GM18870 (cell line): ENCODE data around the gene NPHP3.

Experiments
- ATAC-seq: cut with Tn5 transposase; IDR thresholded peaks from one replicate; pipeline ENCODE4 v1.9.1; 2021; ENCODE audit warnings: moderate library complexity; ENCODE audit not compliant: unreplicated experiment

The NPHP3 gene

DNA sequence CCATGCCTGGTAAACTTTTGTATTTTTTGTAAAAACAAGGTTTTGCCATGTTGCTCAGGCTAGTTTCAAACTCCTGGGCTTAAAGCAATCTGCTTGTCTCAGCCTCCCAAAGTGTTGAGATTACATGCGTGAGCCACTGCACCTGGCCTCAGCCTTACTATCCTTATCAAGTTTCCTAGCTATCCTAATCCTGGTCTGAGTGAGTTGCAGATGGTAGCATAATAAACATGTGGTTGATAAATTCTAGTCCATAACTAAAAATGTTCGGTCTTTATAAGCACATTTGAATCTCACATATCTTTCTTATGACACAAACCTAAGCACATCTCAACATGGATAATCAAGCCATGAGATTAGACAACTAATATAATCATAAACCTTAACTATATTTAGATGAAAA, 18.5 kb downstream of the NPHP3 start:
- ATAC-seq: no peak

GRCh38 chr3:132695422-132695821, 26.8 kb downstream of the NPHP3 start:
- no peak for ATAC-seq

DNA sequence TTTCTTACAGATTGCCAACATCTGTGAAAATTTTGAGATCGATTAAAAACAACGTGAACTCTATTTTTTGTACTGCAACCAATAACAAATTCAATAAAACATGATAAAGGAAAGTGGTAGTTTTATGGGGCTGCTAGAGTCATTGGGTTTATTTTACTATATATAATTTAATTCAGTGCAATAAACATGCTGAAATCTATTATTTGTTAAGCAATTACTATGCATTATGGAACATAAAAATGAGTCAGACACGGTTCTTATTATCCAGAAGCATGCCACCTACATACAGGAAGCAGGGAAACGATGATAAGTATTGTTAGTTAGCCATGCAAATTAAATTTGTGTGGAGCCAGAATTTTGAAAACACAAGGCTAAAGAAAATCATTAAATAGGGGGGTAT, 27.2 kb downstream of the NPHP3 start:
- no peak for ATAC-seq

GRCh38 chr3:132690040-132690439, 32.2 kb downstream of the NPHP3 start:
- no peak for ATAC-seq

DNA sequence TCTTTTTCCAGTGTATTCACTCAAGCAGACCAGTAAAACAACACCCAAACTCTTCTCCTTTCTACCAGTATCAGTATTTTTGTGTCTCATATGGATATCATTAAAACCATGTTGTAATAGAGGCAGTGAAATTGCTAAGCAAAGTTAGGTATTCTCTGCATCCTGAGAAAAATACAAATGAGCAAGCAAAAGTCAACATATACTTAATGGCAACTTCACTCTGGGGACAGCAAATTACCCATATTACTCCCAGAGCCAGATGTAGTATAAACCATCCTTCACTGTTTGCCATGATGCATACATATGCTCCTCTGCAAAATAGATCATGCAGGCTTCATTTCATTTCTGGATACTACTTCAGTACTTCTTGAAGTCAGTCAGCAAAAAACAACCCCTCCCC, 40.0 kb downstream of the NPHP3 start:
- ATAC-seq: no peak

DNA sequence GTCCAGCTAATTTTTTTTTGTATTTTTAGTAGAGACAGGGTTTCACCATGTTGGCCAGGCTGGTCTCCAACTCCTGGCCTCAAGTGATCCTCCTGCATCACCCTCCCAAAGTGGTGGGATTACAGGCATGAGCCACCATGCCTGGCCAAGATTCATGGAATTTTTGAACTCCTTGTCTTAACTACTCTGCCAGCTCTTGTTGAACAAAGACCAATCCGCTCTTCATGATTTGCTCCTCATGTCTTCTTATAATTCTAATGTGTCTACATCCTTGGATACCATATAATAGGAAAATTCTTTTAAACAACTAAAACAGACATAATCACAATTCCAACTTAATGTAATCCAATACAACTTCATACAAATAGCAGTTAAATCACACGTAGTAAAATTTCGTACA, 40.8 kb downstream of the NPHP3 start:
- ATAC-seq: no peak

- no peak for ATAC-seq
Measured at GRCh38 chr3:132679911-132680310, 42.3 kb downstream of the NPHP3 start.

- ATAC-seq: no peak
Measured at GRCh38 chr3:132675408-132675807, 46.8 kb downstream of the NPHP3 start.

- ATAC-seq: no peak
Measured at GRCh38 chr3:132669256-132669777, 52.9 kb downstream of the NPHP3 start.

DNA sequence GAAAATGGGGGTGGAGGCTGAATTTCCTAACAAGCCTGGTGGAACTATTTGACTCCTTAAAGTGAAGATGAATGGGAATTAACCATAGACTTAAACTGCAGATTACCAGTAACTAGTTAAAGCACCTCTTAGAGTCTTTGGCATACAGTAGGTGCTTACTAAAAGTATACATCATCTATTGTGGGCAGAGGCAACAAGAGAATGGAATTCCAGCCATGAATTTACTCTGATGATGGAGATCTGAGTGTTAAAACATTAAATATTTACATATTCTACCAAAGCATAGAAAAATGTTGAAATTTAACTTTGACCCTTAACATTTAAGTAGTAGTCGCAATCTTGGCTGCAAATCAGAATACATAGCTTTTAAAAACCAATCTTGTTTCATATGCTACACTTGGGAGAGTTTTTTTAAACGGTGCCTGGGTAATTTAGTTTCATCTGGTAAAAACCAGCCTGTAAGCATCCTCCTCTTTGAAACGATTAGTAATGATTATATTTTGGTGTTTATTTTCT, 56.9 kb downstream of the NPHP3 start:
- ATAC-seq: no peak

GRCh38 chr3:132662212-132662611, 60.0 kb downstream of the NPHP3 start:
- ATAC-seq: no peak

- ATAC-seq: no peak
Measured at GRCh38 chr3:132661101-132661500, 61.1 kb downstream of the NPHP3 start.

DNA sequence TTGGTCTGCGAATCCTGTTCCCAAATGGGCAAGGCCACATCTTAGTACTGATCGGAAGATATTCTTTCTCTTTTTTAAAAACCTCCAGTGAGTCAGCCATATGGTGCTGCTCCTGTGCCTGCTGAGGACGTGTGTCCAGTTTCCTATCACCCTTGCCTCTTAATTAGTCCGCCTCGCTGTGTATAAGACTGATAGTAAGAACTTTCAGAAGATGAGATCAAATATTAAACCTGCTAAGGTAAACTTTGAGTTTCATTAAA, 61.5 kb downstream of the NPHP3 start:
- ATAC-seq: peak; percentile 3

- peak; percentile 50 for ATAC-seq
Measured at GRCh38 chr3:132660052-132660810, 62.0 kb downstream of the NPHP3 start, which contains the start of gene UBA5. TSS of gene UBA5 (plus strand) at chr3:132660329. CDS start at chr3:132660538, 209 bp downstream.

GRCh38 chr3:132659365-132660051, 62.7 kb downstream of the NPHP3 start, which contains the start of gene ACAD11:
TSS of gene ACAD11 (minus strand) at chr3:132659809. CDS start at chr3:132659751, 58 bp downstream.
- ATAC-seq: peak; percentile 49

- peak; percentile 3 for ATAC-seq
Measured at GRCh38 chr3:132659000-132659364, 63.2 kb downstream of the NPHP3 start.

DNA sequence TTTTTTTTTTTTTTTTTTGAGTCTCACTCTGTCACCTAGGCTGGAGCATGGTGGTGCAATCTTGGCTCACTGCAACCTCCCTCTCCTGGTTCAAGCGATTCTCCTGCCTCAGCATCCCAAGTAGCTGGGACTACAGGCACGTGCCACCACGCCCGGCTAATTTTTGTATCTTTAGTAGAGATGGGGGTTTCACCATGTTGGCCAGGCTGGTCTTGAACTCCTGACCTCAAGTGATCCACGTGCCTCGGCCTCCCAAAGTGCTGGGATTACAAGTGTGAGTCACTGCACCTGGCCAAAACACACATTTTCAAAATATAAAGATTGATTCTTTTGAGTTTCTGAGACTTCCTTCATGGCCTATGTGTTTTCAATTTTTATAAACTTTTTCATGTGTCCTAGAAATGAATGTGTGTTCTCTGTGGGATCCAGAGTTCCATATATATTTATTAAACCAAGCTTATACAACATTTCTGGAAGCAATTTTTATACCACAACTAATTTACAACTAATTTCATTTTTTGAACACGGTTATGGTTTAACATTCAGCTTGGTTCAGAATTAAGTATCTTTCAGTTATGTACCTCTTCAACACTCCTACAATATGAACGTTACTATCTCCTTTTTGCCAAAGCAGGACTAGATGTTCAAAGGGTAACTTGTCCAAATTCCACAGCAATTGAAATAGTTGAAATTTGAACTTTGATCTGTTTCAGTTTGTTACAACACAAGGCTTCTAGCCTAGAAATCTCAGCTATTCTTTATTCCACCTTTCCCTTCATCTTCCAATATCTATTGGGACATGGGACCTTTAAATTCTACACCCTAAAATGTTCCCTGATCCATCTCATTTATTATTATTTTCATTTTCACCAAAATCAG, 64.1 kb downstream of the NPHP3 start:
- no peak for ATAC-seq

GRCh38 chr3:132655471-132655870, 66.7 kb downstream of the NPHP3 start:
- ATAC-seq: no peak

DNA sequence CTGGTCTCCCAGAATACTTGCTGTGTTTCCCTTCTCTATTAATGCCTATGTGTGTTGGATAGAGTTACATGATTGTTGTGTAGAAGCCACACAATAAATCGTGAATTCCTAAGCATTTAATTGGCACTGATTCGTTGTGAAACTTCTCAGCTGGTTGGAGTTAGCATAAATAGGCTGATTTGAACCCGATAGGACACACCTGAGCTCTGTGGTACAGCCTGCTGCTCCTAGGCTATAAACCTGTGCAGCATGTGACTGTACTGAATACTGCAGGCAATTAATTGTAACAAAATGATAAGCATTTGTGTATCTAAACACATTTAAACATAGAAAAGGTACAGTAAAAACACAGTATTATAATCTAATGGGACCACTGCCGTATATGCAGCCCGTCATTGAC, 67.5 kb downstream of the NPHP3 start:
- no peak for ATAC-seq

- ATAC-seq: no peak
Measured at GRCh38 chr3:132654190-132654589, 68.0 kb downstream of the NPHP3 start.

DNA sequence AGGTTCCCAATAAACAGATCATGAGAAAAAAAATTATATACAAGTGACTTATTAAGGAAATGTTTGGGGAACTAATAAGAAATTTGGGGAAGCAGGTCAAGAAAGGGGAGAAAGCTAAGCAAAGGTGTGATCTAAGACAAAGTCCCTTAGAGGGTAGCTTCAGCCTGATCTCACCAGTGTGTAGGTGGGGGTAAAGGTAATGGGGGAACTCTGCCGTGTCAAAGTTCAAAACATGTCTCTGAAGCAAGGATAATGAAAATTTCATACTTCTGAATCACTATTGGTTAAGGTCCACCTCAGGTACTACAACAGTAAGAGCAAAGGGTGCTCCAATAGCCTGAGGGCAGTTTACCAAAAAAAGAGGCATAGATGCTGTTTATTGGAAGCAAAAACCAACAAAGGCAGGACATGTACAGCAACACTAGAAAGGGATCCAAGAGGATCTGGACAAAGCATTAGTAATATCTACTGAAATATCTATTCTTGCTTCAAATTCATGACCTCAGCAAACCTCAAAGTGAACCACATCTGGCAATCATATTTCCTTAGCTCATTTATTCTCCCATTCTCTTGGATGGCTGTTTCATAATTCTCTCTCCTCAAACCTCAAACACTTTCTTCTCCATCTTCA, 69.5 kb downstream of the NPHP3 start:
- ATAC-seq: no peak
